Measurements from ENCODE around the gene MOB3A. TPM values are rescaled to one million over a fixed set of nuclear protein-coding genes. Genes with fewer than 3 reads are reported as not detected.
A peak's percentile ranks its signal among the peaks of the same experiment; 100 is the strongest.

MOB3A gene
- total RNA-seq, 2 donors from 2014 or later = 37.9 to 48.4 TPM

GRCh38 chr19:2051773-2052704 lies 44.1 kb downstream of the MOB3A start:
- ATAC-seq (peak; percentile 18), DNase-seq (peak; percentile 72 to 81)
- intact Hi-C loops (cut with DNase I, micrococcal nuclease) = no loop called here

GRCh38 chr19:2050991-2051772 lies 44.9 kb downstream of the MOB3A start, which contains the start of gene MKNK2:
Gene MKNK2, minus strand, starts transcription at chr19:2051244. Its CDS starts 393 bp downstream, at chr19:2050851.
- ATAC-seq = peak; percentile 51

GRCh38 chr19:2050349-2050990 lies 45.7 kb downstream of the MOB3A start:
- intact Hi-C loops (cut with DNase I, micrococcal nuclease) = no loop called here
- peak in 1 of 2 donors; percentile 52 for DNase-seq
- peak; percentile 9 for ATAC-seq

More at GRCh38 chr19:2050991-2051772, 44.9 kb downstream of the MOB3A start, which contains the start of gene MKNK2:
- DNase-seq = peak; percentile 82 to 96
- intact Hi-C loops (cut with DNase I, micrococcal nuclease) = no loop called here

GRCh38 chr19:2049741-2050348 lies 46.3 kb downstream of the MOB3A start:
- ATAC-seq = peak; percentile 64
- DNase-seq = peak; percentile 86 to 90
- intact Hi-C loops (cut with DNase I, micrococcal nuclease) = no loop called here

- ATAC-seq (peak; percentile 0), DNase-seq (no peak)
- intact Hi-C loops (cut with DNase I, micrococcal nuclease) = no loop called here
Observed at GRCh38 chr19:2048959-2049740, 47.0 kb downstream of the MOB3A start.

- DNase-seq (no peak), ATAC-seq (no peak)
- intact Hi-C loops (cut with DNase I, micrococcal nuclease) = no loop called here
Observed at GRCh38 chr19:2048104-2048958, 47.8 kb downstream of the MOB3A start.

- intact Hi-C loops (cut with DNase I, micrococcal nuclease) = no loop called here
- ATAC-seq (no peak), DNase-seq (peak in 1 of 2 donors; percentile 56)
Observed at GRCh38 chr19:2047449-2048103, 48.5 kb downstream of the MOB3A start.

- intact Hi-C loops (cut with DNase I, micrococcal nuclease) = no loop called here
- DNase-seq (no peak), ATAC-seq (no peak)
Observed at GRCh38 chr19:2047076-2047448, 49.1 kb downstream of the MOB3A start.

GRCh38 chr19:2046046-2046907 lies 49.8 kb downstream of the MOB3A start:
- intact Hi-C loops (cut with DNase I, micrococcal nuclease) = no loop called here
- ATAC-seq (no peak), DNase-seq (no peak)

GRCh38 chr19:2045501-2046045 lies 50.6 kb downstream of the MOB3A start:
- intact Hi-C loops (cut with DNase I, micrococcal nuclease) = no loop called here
- ATAC-seq = no peak
- no peak for DNase-seq

- DNase-seq (no peak), ATAC-seq (no peak)
- intact Hi-C loops (cut with DNase I, micrococcal nuclease) = no loop called here
Observed at GRCh38 chr19:2044709-2045500, 51.2 kb downstream of the MOB3A start.

- peak; percentile 16 to 30 for DNase-seq
- no peak for ATAC-seq
- intact Hi-C loops (cut with DNase I, micrococcal nuclease) = no loop called here
Observed at GRCh38 chr19:2043961-2044708, 52.0 kb downstream of the MOB3A start.

- DNase-seq (peak in 1 of 2 donors; percentile 20), ATAC-seq (no peak)
- intact Hi-C loops (cut with DNase I, micrococcal nuclease) = no loop called here
Observed at GRCh38 chr19:2043251-2043641, 52.9 kb downstream of the MOB3A start.
